Loucy (cell line): ENCODE results near the gene ZC3HAV1.
A peak's percentile ranks its signal among the peaks of the same experiment; 100 is the strongest.
"Not testable (repeated sequence)": the region's sequence is repeated elsewhere in the genome, so short reads cannot be mapped to it uniquely, and the experiment has no call there.

ENCODE experiments used
- H2AFZ ChIP-seq: fragments of 200-600 bp; sonication (generic); 2 replicates; pipeline ENCODE4 v1.6.0; 2016; ENCODE audit warnings: antibody characterized with exemption, mild to moderate bottlenecking, low read length, moderate library complexity
- H3F3A ChIP-seq: fragments of 200-600 bp; 2 replicates; pipeline ENCODE4 v1.6.0; 2016; ENCODE audit warnings: antibody characterized with exemption, low read depth, mild to moderate bottlenecking
- H3K27me3 ChIP-seq: fragments of 200-600 bp; sonication (generic); 2 replicates; pipeline ENCODE4 v1.6.1; 2014; ENCODE audit warnings: low read length, mild to moderate bottlenecking; ENCODE audit not compliant: insufficient read depth, poor library complexity, severe bottlenecking
- H3K36me3 ChIP-seq: fragments of 200-600 bp; sonication (generic); 2 replicates; pipeline ENCODE4 v1.6.1; 2016; ENCODE audit warnings: low read length; ENCODE audit not compliant: insufficient read depth
- H3K4me1 ChIP-seq: fragments of 200-600 bp; sonication (generic); 2 replicates; pipeline ENCODE4 v1.5.1; 2014; ENCODE audit warnings: low read length, mild to moderate bottlenecking; ENCODE audit not compliant: insufficient read depth, poor library complexity, severe bottlenecking
- H3K4me2 ChIP-seq: fragments of 200-600 bp; sonication (generic); 2 replicates; pipeline ENCODE4 v1.6.0; 2014; ENCODE audit warnings: antibody characterized with exemption, low read length, low read depth, mild to moderate bottlenecking; ENCODE audit not compliant: poor library complexity, severe bottlenecking
- H3K4me3 ChIP-seq: fragments of 200-600 bp; sonication (generic); 2 replicates; pipeline ENCODE4 v1.5.1; 2014; ENCODE audit warnings: low read length, mild to moderate bottlenecking, mixed read lengths; ENCODE audit not compliant: poor library complexity, severe bottlenecking
- H3K79me2 ChIP-seq: fragments of 200-600 bp; sonication (generic); 2 replicates; pipeline ENCODE4 v1.6.1; 2014; ENCODE audit warnings: low read length; ENCODE audit not compliant: insufficient read depth
- H3K9ac ChIP-seq: fragments of 200-600 bp; sonication (generic); 2 replicates; pipeline ENCODE4 v1.6.0; 2014; ENCODE audit warnings: mild to moderate bottlenecking, low read depth, low read length, moderate library complexity; ENCODE audit not compliant: poor library complexity, severe bottlenecking
- H3K9me2 ChIP-seq: fragments of 200-600 bp; sonication (generic); replicated peaks from 2 replicates; pipeline ENCODE4 v1.6.1; 2016; ENCODE audit warnings: low read depth, low read length, mixed read lengths
- H3K9me3 ChIP-seq: fragments of 200-600 bp; sonication (generic); 2 replicates; pipeline ENCODE4 v1.6.1; 2014; ENCODE audit warnings: mild to moderate bottlenecking, antibody characterized with exemption, low read length, low read depth; ENCODE audit not compliant: insufficient read depth
- H4K20me1 ChIP-seq: fragments of 200-600 bp; sonication (generic); 2 replicates; pipeline ENCODE4 v1.6.0; 2014; ENCODE audit warnings: antibody characterized with exemption, low read length, mild to moderate bottlenecking; ENCODE audit not compliant: insufficient read depth, poor library complexity, severe bottlenecking
- CTCF ChIP-seq: fragments of 200-600 bp; sonication (generic); conservative IDR thresholded peaks from 2 replicates; pipeline ENCODE4 v1.5.1; 2014; ENCODE audit warnings: mild to moderate bottlenecking, antibody characterized with exemption, low read length
- EZH2phosphoT487 ChIP-seq: fragments of 200-600 bp; IDR thresholded peaks from 2 replicates; pipeline ENCODE4 v1.6.1; 2018; ENCODE audit warnings: antibody characterized with exemption, mild to moderate bottlenecking, moderate library complexity, borderline replicate concordance

ZC3HAV1 gene

DNA sequence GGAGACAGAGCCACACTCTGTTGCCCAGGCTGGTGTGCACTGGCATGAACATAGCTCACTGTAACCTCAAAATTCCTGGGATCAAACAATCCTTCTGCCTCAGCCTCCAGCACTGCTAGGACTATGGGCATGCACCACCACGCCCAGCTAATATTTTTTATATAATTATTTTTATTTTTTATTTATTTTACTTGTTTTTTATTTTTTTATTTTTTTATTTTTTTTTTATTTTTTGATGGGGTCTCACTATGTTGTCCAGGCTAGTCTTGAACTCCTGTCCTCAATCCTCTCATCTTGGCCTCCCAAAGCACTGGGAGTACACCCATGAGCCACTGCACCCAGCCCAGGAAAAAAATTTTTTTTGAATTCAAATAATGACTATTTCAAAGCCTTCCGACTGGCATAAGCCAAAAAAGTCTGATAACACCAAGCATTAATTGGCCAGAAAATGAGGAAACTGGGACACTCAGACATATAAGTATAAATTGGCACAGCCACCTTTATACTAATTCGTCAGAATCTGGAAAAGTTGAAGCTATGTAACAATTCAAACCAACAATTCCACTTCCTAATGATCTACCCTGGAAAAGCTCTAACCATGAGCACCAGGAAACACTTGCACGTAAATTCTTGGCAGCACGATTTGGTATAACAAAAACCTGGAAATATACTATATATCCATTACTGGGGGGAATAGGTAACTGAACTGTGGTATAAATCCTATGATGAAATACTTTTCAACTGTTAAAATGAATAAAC lies 6.3 kb downstream of the ZC3HAV1 start:
- Histone ChIP-seq H3K9ac (peak overlapping the region; percentile 97), H3K36me3 (peaks cover 10% of the 10 kb centered on the region; the same call in 1 of the 2 replicates), H3K9me3 (no peaks in the 10 kb centered on the region), H3K9me2 (no peaks in the 10 kb centered on the region), H4K20me1 (peaks cover 65% of the 10 kb centered on the region), H3K4me3 (peak overlapping the region; percentile 81), H3K4me1 (peaks cover 41% of the 10 kb centered on the region), H3K4me2 (peak overlapping the region; percentile 85), H3K27me3 (peaks cover under 1% of the 10 kb centered on the region), H2AFZ (no peak overlapping the region), H3K79me2 (peaks cover 99% of the 10 kb centered on the region), H3F3A (peaks cover 12% of the 10 kb centered on the region)
- TF ChIP-seq CTCF (no peak), EZH2phosphoT487 (no peak)

GRCh38 chr7:139101637-139102158 lies 7.8 kb downstream of the ZC3HAV1 start:
- H3K4me1 ChIP-seq = peaks cover 38% of the 10 kb centered on the region
- H2AFZ ChIP-seq, H3K27me3 ChIP-seq, H3K9me3 ChIP-seq, H3K9me2 ChIP-seq: not testable (repeated sequence)
- peak overlapping the region; percentile 81 for H3K4me3 ChIP-seq
- H3K36me3 ChIP-seq = peaks cover 20% of the 10 kb centered on the region; the same call in 1 of the 2 replicates
- peaks cover 53% of the 10 kb centered on the region for H4K20me1 ChIP-seq
- H3K4me2 ChIP-seq = peak overlapping the region; percentile 85
- H3F3A ChIP-seq = peaks cover 14% of the 10 kb centered on the region
- H3K9ac ChIP-seq = peak overlapping the region; percentile 56
- H3K79me2 ChIP-seq = peaks cover 97% of the 10 kb centered on the region

GRCh38 chr7:139099172-139099947 lies 10.2 kb downstream of the ZC3HAV1 start:
- H3F3A ChIP-seq = peaks cover 29% of the 10 kb centered on the region
- TF ChIP-seq CTCF = no peak
- peaks cover 94% of the 10 kb centered on the region for H3K79me2 ChIP-seq
- no peaks in the 10 kb centered on the region for H3K9me2 ChIP-seq
- H2AFZ ChIP-seq = no peak overlapping the region
- H3K9ac ChIP-seq = no peak overlapping the region
- H3K4me3 ChIP-seq = peak overlapping the region; percentile 26
- H3K4me1 ChIP-seq = peaks cover 45% of the 10 kb centered on the region
- peak overlapping the region; percentile 41 for H3K4me2 ChIP-seq
- H3K27me3 ChIP-seq = no peaks in the 10 kb centered on the region
- peaks cover 23% of the 10 kb centered on the region; the same call in 1 of the 2 replicates for H3K36me3 ChIP-seq
- no peaks in the 10 kb centered on the region for H3K9me3 ChIP-seq
- peaks cover 36% of the 10 kb centered on the region for H4K20me1 ChIP-seq
